Astrocyte of the spinal cord (primary cell): ENCODE results near the gene SLC25A40.
A peak's percentile ranks its signal among the peaks of the same experiment; 100 is the strongest.
"Not testable (repeated sequence)": the region's sequence is repeated elsewhere in the genome, so short reads cannot be mapped to it uniquely, and the experiment has no call there.

ENCODE experiments used
- DNase-seq: peaks from one replicate; pipeline ENCODE4 v3.0.0; 2011; ENCODE audit warnings: low read depth, low spot score
- H3K4me3 ChIP-seq: 2 replicates; pipeline ENCODE4 v1.5.1; 2011; ENCODE audit warnings: low read depth, mild to moderate bottlenecking, low read length, moderate library complexity
- in situ Hi-C: cut with HindIII; loops from 2 replicates; pipeline ENCODE4 v1.10.0; 2017; ENCODE audit warnings: low sequenced_read_pairs
- TF ChIP-seq, protein P1 (sequence below): IDR thresholded peaks from 2 replicates; pipeline ENCODE4 v1.5.1; 2012; ENCODE audit warnings: low read depth, mild to moderate bottlenecking, low read length, inconsistent platforms

Gene SLC25A40

GRCh38 chr7:87877366-87878040 is 1.3 kb upstream of the SLC25A40 start:
- peak overlapping the region; percentile 95 for H3K4me3 ChIP-seq
- TF ChIP-seq, protein P1, sequence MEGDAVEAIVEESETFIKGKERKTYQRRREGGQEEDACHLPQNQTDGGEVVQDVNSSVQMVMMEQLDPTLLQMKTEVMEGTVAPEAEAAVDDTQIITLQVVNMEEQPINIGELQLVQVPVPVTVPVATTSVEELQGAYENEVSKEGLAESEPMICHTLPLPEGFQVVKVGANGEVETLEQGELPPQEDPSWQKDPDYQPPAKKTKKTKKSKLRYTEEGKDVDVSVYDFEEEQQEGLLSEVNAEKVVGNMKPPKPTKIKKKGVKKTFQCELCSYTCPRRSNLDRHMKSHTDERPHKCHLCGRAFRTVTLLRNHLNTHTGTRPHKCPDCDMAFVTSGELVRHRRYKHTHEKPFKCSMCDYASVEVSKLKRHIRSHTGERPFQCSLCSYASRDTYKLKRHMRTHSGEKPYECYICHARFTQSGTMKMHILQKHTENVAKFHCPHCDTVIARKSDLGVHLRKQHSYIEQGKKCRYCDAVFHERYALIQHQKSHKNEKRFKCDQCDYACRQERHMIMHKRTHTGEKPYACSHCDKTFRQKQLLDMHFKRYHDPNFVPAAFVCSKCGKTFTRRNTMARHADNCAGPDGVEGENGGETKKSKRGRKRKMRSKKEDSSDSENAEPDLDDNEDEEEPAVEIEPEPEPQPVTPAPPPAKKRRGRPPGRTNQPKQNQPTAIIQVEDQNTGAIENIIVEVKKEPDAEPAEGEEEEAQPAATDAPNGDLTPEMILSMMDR, result no peak
- in situ Hi-C loops, result no loop called here
- DNase-seq, result peak; percentile 41

- in situ Hi-C loops, result no loop called here
- H3K4me3 ChIP-seq, result peak overlapping the region; percentile 95
- TF ChIP-seq, protein P1, result no peak
- DNase-seq, result peak; percentile 73
Measured at GRCh38 chr7:87876869-87877234, 692 bp upstream of the SLC25A40 start.

- TF ChIP-seq, protein P1, result no peak
- in situ Hi-C loops, result no loop called here
- H3K4me3 ChIP-seq, result peak overlapping the region; percentile 95
- peak; percentile 15 for DNase-seq
Measured at GRCh38 chr7:87875151-87876039, 765 bp downstream of the SLC25A40 start.

DNA sequence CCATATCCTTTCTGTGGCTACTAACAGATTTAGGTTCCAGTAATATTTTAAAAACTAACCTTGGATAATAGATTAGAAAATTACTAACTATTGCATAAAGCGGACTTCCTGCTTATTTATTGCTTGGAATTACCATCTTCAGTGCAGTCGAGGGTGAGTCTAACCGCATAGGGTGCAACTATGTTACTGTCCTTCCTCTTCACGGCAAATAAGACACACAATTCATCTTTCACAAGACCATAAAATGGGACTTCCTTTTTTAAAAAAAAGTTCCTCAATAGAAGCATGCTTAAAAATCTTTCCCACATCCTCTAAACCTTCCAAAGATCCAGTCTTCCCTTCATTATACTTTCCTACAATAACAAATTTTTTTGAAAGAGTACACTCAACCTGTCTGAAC is 2.1 kb downstream of the SLC25A40 start:
- DNase-seq, result no peak
- in situ Hi-C loops, result no loop called here
- TF ChIP-seq, protein P1, result no peak
- H3K4me3 ChIP-seq, result no peak overlapping the region

DNA sequence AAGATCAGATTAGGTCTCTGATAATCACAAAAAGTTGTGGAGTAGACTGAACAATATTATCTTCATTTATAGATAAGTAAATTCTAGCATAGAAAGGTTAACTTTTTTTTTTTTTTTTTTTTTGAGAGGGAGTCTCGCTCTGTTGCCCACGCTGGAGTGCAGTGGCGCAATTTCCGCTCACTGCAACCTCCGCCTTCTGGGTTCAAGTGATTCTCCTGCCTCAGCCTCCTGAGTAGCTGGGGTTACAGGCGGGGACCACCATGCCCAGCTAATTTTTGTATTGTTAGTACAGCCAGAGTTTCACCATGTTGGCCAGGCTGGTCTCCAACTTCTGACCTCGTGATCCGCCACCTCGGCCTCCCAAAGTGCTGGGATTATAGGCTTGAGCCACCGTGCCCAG is 2.8 kb downstream of the SLC25A40 start:
- H3K4me3 ChIP-seq, DNase-seq, in situ Hi-C loops: not testable (repeated sequence)

DNA sequence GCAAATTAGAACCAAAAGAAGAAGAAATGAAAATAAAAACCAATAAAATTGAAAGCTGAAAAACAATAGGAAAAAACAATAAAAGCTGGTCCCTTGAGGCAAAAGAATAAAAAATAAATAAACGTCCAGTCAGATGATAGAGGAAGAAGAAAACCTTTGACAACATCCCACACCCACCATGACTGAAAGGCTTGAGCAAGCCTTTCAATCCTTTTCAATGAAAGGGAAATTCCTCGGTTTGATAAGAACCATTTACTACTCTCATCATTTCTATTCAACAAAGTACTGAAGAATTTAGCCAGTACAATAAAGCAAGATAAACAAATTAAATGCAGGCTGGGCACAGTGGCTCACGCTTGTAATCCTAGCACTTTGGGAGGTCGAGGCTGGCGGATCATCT is 3.8 kb downstream of the SLC25A40 start:
- TF ChIP-seq, protein P1, result no peak
- in situ Hi-C loops, result no loop called here
- DNase-seq, result no peak
- no peak overlapping the region for H3K4me3 ChIP-seq

GRCh38 chr7:87870471-87870870 is 5.7 kb downstream of the SLC25A40 start:
- no peak for DNase-seq
- in situ Hi-C loops, result no loop called here

GRCh38 chr7:87866533-87866932 is 9.6 kb downstream of the SLC25A40 start:
- in situ Hi-C loops, result not testable (repeated sequence)

More at GRCh38 chr7:87870471-87870870, 5.7 kb downstream of the SLC25A40 start:
- no peak overlapping the region for H3K4me3 ChIP-seq
- TF ChIP-seq, protein P1, result no peak

More at GRCh38 chr7:87866533-87866932, 9.6 kb downstream of the SLC25A40 start:
- H3K4me3 ChIP-seq, DNase-seq: not testable (repeated sequence)
